B cell (primary cell): ENCODE results near the gene NPL. TPM values are rescaled to one million over a fixed set of nuclear protein-coding genes. Genes with fewer than 3 reads are reported as not detected.

Experiments used
- ATAC-seq: fragments of 200-7000 bp; cut with Tn5 transposase; one replicate; pipeline ENCODE4 v1.10.0; 2021; ENCODE audit warnings: low read depth, mild to moderate bottlenecking, moderate number of reproducible peaks, moderate library complexity
- CTCF ChIA-PET: fragments of 350-600 bp; sonication (Branson Sonifier 250); formaldehyde crosslinking; loops from one replicate; lab custom pipeline; 2021; ENCODE audit warnings: antibody characterized with exemption, inconsistent platforms; lab: Charles Lee
- POLR2A ChIA-PET: fragments of 350-600 bp; sonication (Branson Sonifier 250); formaldehyde crosslinking; loops from one replicate; lab custom pipeline; 2021; ENCODE audit warnings: antibody characterized with exemption; lab: Charles Lee
- DNase-seq: peaks from one replicate; pipeline ENCODE4 v3.0.0; 2013
- H2AFZ ChIP-seq: 2 replicates; pipeline ENCODE4 v1.6.1; 2012; ENCODE audit warnings: mild to moderate bottlenecking, low read depth, low read length; ENCODE audit not compliant: insufficient read depth, poor library complexity, severe bottlenecking
- H3K27ac ChIP-seq, 2 donors: 1 replicate in 1 of 2; 2 replicates in 1 of 2; pipeline ENCODE4 v1.5.1; 2012 to 2013; ENCODE audit warnings: low read length in 2 of 2, mild to moderate bottlenecking in 2 of 2, moderate library complexity in 1 of 2
- H3K27me3 ChIP-seq, 4 experiments: fragments of 200-600 bp in 1 of 4; sonication (generic) in 1 of 4; replicated peaks in 1 of 4; 1 replicate in 2 of 4; 2 replicates in 2 of 4; pipeline versions ENCODE4 v1.6.1 to v1.7.0; 2013 to 2016; ENCODE audit warnings: low read length in 3 of 4, mild to moderate bottlenecking in 2 of 4, mixed read lengths in 1 of 4, moderate library complexity in 1 of 4; ENCODE audit not compliant: insufficient read depth in 4 of 4, control insufficient read depth in 3 of 4; ENCODE audit errors: control extremely low read depth in 1 of 4
- H3K36me3 ChIP-seq, 2 experiments: replicated peaks in 1 of 2; 1 replicate in 1 of 2; 2 replicates in 1 of 2; pipeline versions ENCODE4 v1.6.1 to v1.7.1; 2013; ENCODE audit warnings: low read length in 1 of 2; ENCODE audit not compliant: insufficient read depth in 2 of 2, control insufficient read depth in 1 of 2; ENCODE audit errors: control extremely low read depth in 1 of 2, extremely low read depth in 1 of 2
- H3K4me1 ChIP-seq, 2 donors: fragments of 200-600 bp in 1 of 2; sonication (generic) in 1 of 2; 1 replicate in 1 of 2; 2 replicates in 1 of 2; pipeline versions ENCODE4 v1.5.1 to v1.6.1; 2013 to 2017; ENCODE audit warnings: low read length in 2 of 2; ENCODE audit not compliant: control insufficient read depth in 2 of 2, insufficient read depth in 2 of 2
- H3K4me2 ChIP-seq: replicated peaks from 2 replicates; pipeline ENCODE3; 2012; ENCODE audit warnings: mild to moderate bottlenecking, low read depth, low read length; ENCODE audit not compliant: poor library complexity, severe bottlenecking
- H3K4me3 ChIP-seq, 5 experiments: fragments of 200-600 bp in 1 of 5; sonication (generic) in 1 of 5; 1 replicate in 3 of 5; 2 replicates in 2 of 5; pipeline versions ENCODE4 v1.5.1 to v1.7.0; 2011 to 2016; ENCODE audit warnings: low read length in 4 of 5, mild to moderate bottlenecking in 4 of 5, low read depth in 2 of 5, control low read depth in 1 of 5, moderate library complexity in 1 of 5; ENCODE audit not compliant: insufficient read depth in 1 of 5; ENCODE audit errors: control extremely low read depth in 1 of 5, extremely low read depth in 1 of 5
- H3K79me2 ChIP-seq: fragments of 200-600 bp; sonication (generic); one replicate; pipeline ENCODE4 v1.6.0; 2016; ENCODE audit warnings: low read length; ENCODE audit not compliant: control insufficient read depth, insufficient read depth
- H3K9ac ChIP-seq: fragments of 200-600 bp; sonication (generic); 2 replicates; pipeline ENCODE4 v1.6.1; 2017; ENCODE audit warnings: mild to moderate bottlenecking, low read length, moderate library complexity
- H3K9me3 ChIP-seq, 3 donors: one replicate each; pipeline versions ENCODE4 v1.6.1 to v1.7.1; 2013; ENCODE audit warnings: low read length in 2 of 3; ENCODE audit not compliant: control insufficient read depth in 2 of 3, insufficient read depth in 1 of 3; ENCODE audit errors: control extremely low read depth in 1 of 3
- H4K20me1 ChIP-seq: 2 replicates; pipeline ENCODE4 v1.6.0; 2012; ENCODE audit warnings: mild to moderate bottlenecking, low read length; ENCODE audit not compliant: insufficient read depth, control insufficient read depth, poor library complexity, severe bottlenecking
- H3K27ac Mint-ChIP-seq: one replicate; pipeline ENCODE4 v1.8.0; 2021; ENCODE audit warnings: mixed read lengths
- H3K27me3 Mint-ChIP-seq: one replicate; pipeline ENCODE4 v1.8.0; 2021; ENCODE audit warnings: mixed read lengths
- H3K4me1 Mint-ChIP-seq: one replicate; pipeline ENCODE4 v1.8.0; 2021; ENCODE audit warnings: mixed read lengths
- H3K4me3 Mint-ChIP-seq: one replicate; pipeline ENCODE4 v1.8.0; 2021; ENCODE audit warnings: mixed read lengths
- H3K9me3 Mint-ChIP-seq: one replicate; pipeline ENCODE4 v1.8.0; 2022; ENCODE audit warnings: mixed read lengths; ENCODE audit not compliant: insufficient read depth
- CTCF ChIP-seq: fragments of 200-600 bp; IDR thresholded peaks from one replicate; pipeline ENCODE4 v1.8.0; 2022; ENCODE audit warnings: antibody characterized with exemption, mild to moderate bottlenecking
- EZH2 ChIP-seq: IDR thresholded peaks from 2 replicates; pipeline ENCODE4 v1.6.1; 2012; ENCODE audit warnings: borderline replicate concordance, low read depth, mild to moderate bottlenecking, moderate library complexity, low read length; ENCODE audit not compliant: insufficient read depth, poor library complexity, severe bottlenecking
- WGBS: methylation state at CpG from one replicate; pipeline ENCODE4 v1.1.5; 2013; ENCODE audit warnings: missing lambda C conversion rate; ENCODE audit not compliant: insufficient coverage; 5-methylcytosine and 5-hydroxymethylcytosine counted together
- intact Hi-C: fragments of 100-400 bp; cut with micrococcal nuclease; formaldehyde crosslinking; loops from one replicate; pipeline ENCODE4 v1.10.0; 2022
- polyA plus RNA-seq: library from polyadenylated mRNA; depleted of rRNA; stranded (reverse); fragments of >200 nt; gene quantifications from 2 replicates; pipeline ENCODE4 v1.2.3, GENCODE V29; 2012
- total RNA-seq, 2 donors: library from RNA; stranded (reverse); fragments of 120-200 nt in 1 of 2; gene quantifications; 1 replicate in 1 of 2; 2 replicates in 1 of 2; pipeline versions ENCODE4 v1.2.3 to v1.2.4, GENCODE V29; 2013 to 2022

The NPL gene
- total and polyA plus RNA-seq, 2 donors (not counting 1 experiment from before 2014, with no cell fraction given), result 3.4 to 5.9 TPM

GRCh38 chr1:182823220-182823619, 33.6 kb downstream of the NPL start:
- WGBS, result no CpG with 5 or more reads among the region's 3 CpGs
- peaks cover 0 to 2% of the 10 kb centered on the region in 2 donors for H3K4me1 ChIP-seq
- no peak overlapping the region for H3K4me3 ChIP-seq
- H3K27me3 Mint-ChIP-seq, result peaks cover 4% of the 10 kb centered on the region
- no peaks in the 10 kb centered on the region for H3K9me3 Mint-ChIP-seq
- no peak overlapping the region for H3K4me3 Mint-ChIP-seq
- no peaks in the 10 kb centered on the region for H3K27me3 ChIP-seq
- DNase-seq, result no peak
- no peak for ATAC-seq
- H4K20me1 ChIP-seq, result no peaks in the 10 kb centered on the region
- H3K4me1 Mint-ChIP-seq, result peaks cover 3% of the 10 kb centered on the region
- ChIA-PET CTCF (interaction anchor here (1.3 kb wide), 1 partner anchor 11 kb away, joined by 3 read pairs; no protein-coding TSS in a partner anchor), POLR2A (no interaction called here)
- no peak overlapping the region for H3K4me2 ChIP-seq
- H3K79me2 ChIP-seq, result no peaks in the 10 kb centered on the region
- no peak overlapping the region for H2AFZ ChIP-seq
- no peak overlapping the region for H3K27ac ChIP-seq
- H3K9me3 ChIP-seq, result no peaks in the 10 kb centered on the region
- intact Hi-C loops, result no loop called here
- TF ChIP-seq CTCF (no peak), EZH2 (no peak)
- no peak overlapping the region for H3K9ac ChIP-seq
- no peaks in the 10 kb centered on the region for H3K36me3 ChIP-seq
- H3K27ac Mint-ChIP-seq, result no peak overlapping the region

- H2AFZ ChIP-seq, result no peak overlapping the region
- peaks cover 7% of the 10 kb centered on the region for H3K4me1 Mint-ChIP-seq
- H3K79me2 ChIP-seq, result no peaks in the 10 kb centered on the region
- no peak overlapping the region for H3K27ac Mint-ChIP-seq
- H3K27ac ChIP-seq, result no peak overlapping the region
- no CpG with 5 or more reads among the region's 2 CpGs for WGBS
- no peak overlapping the region for H3K9ac ChIP-seq
- H3K27me3 Mint-ChIP-seq, result no peaks in the 10 kb centered on the region
- peaks cover 4 to 6% of the 10 kb centered on the region in 2 donors for H3K4me1 ChIP-seq
- no peak for TF ChIP-seq EZH2
- TF ChIP-seq CTCF, result no peak
- H3K4me3 Mint-ChIP-seq, result no peak overlapping the region
- H3K36me3 ChIP-seq, result no peaks in the 10 kb centered on the region
- H3K4me2 ChIP-seq, result no peak overlapping the region
- no peaks in the 10 kb centered on the region for H4K20me1 ChIP-seq
- ChIA-PET POLR2A (no interaction called here), CTCF (no interaction called here)
- H3K27me3 ChIP-seq, result no peaks in the 10 kb centered on the region
- H3K9me3 Mint-ChIP-seq, result no peaks in the 10 kb centered on the region
- no peak for DNase-seq
- no peak overlapping the region for H3K4me3 ChIP-seq
- intact Hi-C loops, result no loop called here
- no peak for ATAC-seq
- no peaks in the 10 kb centered on the region for H3K9me3 ChIP-seq
These were observed 37.3 kb downstream of the NPL start for GRCh38 chr1:182826892-182827291.
